PC-9 (cell line): Measurements from ENCODE around the gene CDON. TPM values are rescaled to one million over a fixed set of nuclear protein-coding genes. Genes with fewer than 3 reads are reported as not detected.

Experiments
- BruUV-seq: library from RNA; stranded (reverse); fragments of 400-500 nt; replicated peaks from 2 replicates; lab custom pipeline; 2021; lab: Mats Ljungman, UMichigan
- CTCF ChIA-PET: fragments of 300-600 bp; sonication (Branson Sonifier 250); formaldehyde crosslinking; loops from one replicate; lab custom pipeline; 2022; ENCODE audit warnings: antibody characterized with exemption; lab: Charles Lee
- POLR2A ChIA-PET: fragments of 300-600 bp; sonication (Branson Sonifier 250); formaldehyde crosslinking; loops from one replicate; lab custom pipeline; 2022; ENCODE audit warnings: antibody characterized with exemption; ENCODE audit not compliant: unreplicated experiment; lab: Charles Lee
- DNase-seq, 2 experiments: peaks; one replicate each; pipeline versions ENCODE4 v3.0.0 to v3.0.0-alpha.2; 2015 to 2022; ENCODE audit warnings: mixed read lengths in 1 of 2
- H2AFZ ChIP-seq: fragments of 200-600 bp; sonication (generic); 2 replicates; pipeline ENCODE4 v1.8.1; 2017; ENCODE audit warnings: antibody characterized with exemption
- H3F3A ChIP-seq: fragments of 200-600 bp; sonication (generic); 2 replicates; pipeline ENCODE4 v1.8.1; 2017; ENCODE audit warnings: antibody characterized with exemption, mild to moderate bottlenecking, low read depth; ENCODE audit not compliant: insufficient read depth
- H3K27ac ChIP-seq: fragments of 200-600 bp; sonication (generic); 2 replicates; pipeline ENCODE4 v1.6.1; 2016; ENCODE audit warnings: mixed run types
- H3K27me3 ChIP-seq: fragments of 200-600 bp; sonication (generic); 2 replicates; pipeline ENCODE4 v1.6.1; 2016; ENCODE audit warnings: low read depth, mixed run types; ENCODE audit not compliant: insufficient read depth
- H3K36me3 ChIP-seq: fragments of 200-600 bp; sonication (generic); 2 replicates; pipeline ENCODE4 v1.6.1; 2016; ENCODE audit warnings: low read depth, mixed run types
- H3K4me1 ChIP-seq: fragments of 200-600 bp; sonication (generic); replicated peaks from 2 replicates; pipeline ENCODE4 v1.6.1; 2016; ENCODE audit warnings: mixed run types; ENCODE audit not compliant: insufficient read depth
- H3K4me2 ChIP-seq: fragments of 200-600 bp; sonication (generic); 2 replicates; pipeline ENCODE4 v1.6.1; 2017; ENCODE audit warnings: mixed run types
- H3K4me3 ChIP-seq: fragments of 200-600 bp; sonication (generic); 2 replicates; pipeline ENCODE4 v1.6.1; 2016; ENCODE audit warnings: mixed run types
- H3K79me2 ChIP-seq: fragments of 200-600 bp; sonication (generic); 2 replicates; pipeline ENCODE4 v1.6.1; 2017; ENCODE audit warnings: low read depth, mixed run types
- H3K9me2 ChIP-seq: fragments of 200-600 bp; sonication (generic); 2 replicates; pipeline ENCODE4 v1.8.1; 2017; ENCODE audit warnings: mild to moderate bottlenecking; ENCODE audit not compliant: insufficient read depth
- H3K9me3 ChIP-seq: fragments of 200-600 bp; sonication (generic); 2 replicates; pipeline ENCODE4 v1.8.1; 2016; ENCODE audit warnings: low read depth; ENCODE audit not compliant: insufficient read depth
- H4K20me1 ChIP-seq: fragments of 200-600 bp; sonication (generic); 2 replicates; pipeline ENCODE4 v1.8.1; 2017; ENCODE audit not compliant: insufficient read depth
- EZH2 ChIP-seq: fragments of 200-600 bp; sonication (generic); IDR thresholded peaks from 2 replicates; pipeline ENCODE4 v1.8.0; 2017; ENCODE audit warnings: antibody characterized with exemption, low read depth
- intact Hi-C: fragments of 100-400 bp; cut with micrococcal nuclease; formaldehyde crosslinking; loops from one replicate; pipeline ENCODE4 v1.10.0; 2022; ENCODE audit not compliant: unreplicated experiment
- total RNA-seq: library from RNA; stranded (reverse); gene quantifications from 2 replicates; pipeline ENCODE4 v1.2.3, GENCODE V29; 2021
- TF ChIP-seq, protein P1 (sequence below): fragments of 200-600 bp; sonication (generic); conservative IDR thresholded peaks from 2 replicates; pipeline ENCODE4 v1.6.1; 2017; ENCODE audit warnings: mixed run types, antibody characterized with exemption, mild to moderate bottlenecking, moderate library complexity

The CDON gene
- total RNA-seq, 1 experiment from 2014 or later: 10.0 TPM

DNA sequence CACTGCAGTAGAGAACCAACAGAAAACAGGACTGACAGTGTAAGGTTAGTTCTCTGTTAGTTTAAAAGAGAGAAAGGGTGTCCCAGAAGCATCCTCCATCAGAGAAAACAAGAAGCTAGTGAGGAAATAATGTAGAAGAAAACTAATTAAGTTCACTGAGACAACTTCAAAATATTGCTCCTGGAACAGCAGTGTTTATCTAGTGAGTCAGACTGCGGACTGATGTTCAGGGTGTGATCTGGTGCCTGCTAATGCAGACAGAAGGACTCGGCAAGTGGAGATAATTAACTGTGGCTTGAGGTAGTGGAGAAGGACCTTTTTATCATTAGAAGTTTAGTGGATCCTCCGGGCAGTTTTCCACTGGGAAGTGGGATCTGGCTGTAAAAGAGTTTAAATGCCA lies 55.4 kb downstream of the CDON start:
- CTCF ChIA-PET: no interaction called here
- Histone ChIP-seq H3K27me3 (no peaks in the 10 kb centered on the region), H3K9me3 (no peaks in the 10 kb centered on the region), H2AFZ (no peak overlapping the region), H3F3A (no peaks in the 10 kb centered on the region), H3K27ac (no peak overlapping the region), H3K79me2 (no peaks in the 10 kb centered on the region), H3K36me3 (no peaks in the 10 kb centered on the region), H3K4me1 (peaks cover 11% of the 10 kb centered on the region; the same call in 1 of the 2 replicates), H4K20me1 (no peaks in the 10 kb centered on the region), H3K4me3 (no peak overlapping the region), H3K9me2 (no peaks in the 10 kb centered on the region; the same call in 1 of the 2 replicates), H3K4me2 (0 out of 2 replicates have a peak overlapping the region, but pooled peaks have one; percentile 18)
- DNase-seq: peak; percentile 2 to 54
- no TSS peak for BruUV-seq
- intact Hi-C loops: loop anchor here (2.0 kb wide), 1 partner anchor 16 kb away; no protein-coding TSS in a partner anchor
- TF ChIP-seq, protein P1, sequence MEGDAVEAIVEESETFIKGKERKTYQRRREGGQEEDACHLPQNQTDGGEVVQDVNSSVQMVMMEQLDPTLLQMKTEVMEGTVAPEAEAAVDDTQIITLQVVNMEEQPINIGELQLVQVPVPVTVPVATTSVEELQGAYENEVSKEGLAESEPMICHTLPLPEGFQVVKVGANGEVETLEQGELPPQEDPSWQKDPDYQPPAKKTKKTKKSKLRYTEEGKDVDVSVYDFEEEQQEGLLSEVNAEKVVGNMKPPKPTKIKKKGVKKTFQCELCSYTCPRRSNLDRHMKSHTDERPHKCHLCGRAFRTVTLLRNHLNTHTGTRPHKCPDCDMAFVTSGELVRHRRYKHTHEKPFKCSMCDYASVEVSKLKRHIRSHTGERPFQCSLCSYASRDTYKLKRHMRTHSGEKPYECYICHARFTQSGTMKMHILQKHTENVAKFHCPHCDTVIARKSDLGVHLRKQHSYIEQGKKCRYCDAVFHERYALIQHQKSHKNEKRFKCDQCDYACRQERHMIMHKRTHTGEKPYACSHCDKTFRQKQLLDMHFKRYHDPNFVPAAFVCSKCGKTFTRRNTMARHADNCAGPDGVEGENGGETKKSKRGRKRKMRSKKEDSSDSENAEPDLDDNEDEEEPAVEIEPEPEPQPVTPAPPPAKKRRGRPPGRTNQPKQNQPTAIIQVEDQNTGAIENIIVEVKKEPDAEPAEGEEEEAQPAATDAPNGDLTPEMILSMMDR: no peak
- TF ChIP-seq EZH2: no peak
- POLR2A ChIA-PET: no interaction called here

DNA sequence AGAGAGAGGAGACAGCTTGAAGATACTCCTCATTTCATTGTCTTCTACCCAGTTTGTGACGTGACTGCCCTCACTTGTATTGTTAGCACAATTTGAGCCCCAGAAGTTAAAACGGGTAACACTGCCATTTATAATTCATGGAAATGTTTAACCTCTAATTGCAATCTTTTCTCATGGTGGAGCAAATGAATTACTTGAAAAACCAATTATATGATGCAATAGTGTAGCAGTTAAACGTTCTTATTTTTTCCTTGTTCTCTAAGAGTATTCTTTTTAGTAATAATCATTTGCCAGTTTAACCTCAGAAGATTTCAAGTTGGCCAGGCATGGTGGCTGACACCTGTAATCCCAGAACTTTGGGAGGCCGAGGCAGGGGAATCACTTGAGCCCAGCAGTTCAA lies 56.6 kb downstream of the CDON start:
- POLR2A ChIA-PET: no interaction called here
- no peak overlapping the region for H3K4me3 ChIP-seq
- no peaks in the 10 kb centered on the region for H3K9me3 ChIP-seq
- DNase-seq: no peak
- H3K4me1 ChIP-seq: peaks cover 11% of the 10 kb centered on the region; the same call in 1 of the 2 replicates
- H4K20me1 ChIP-seq: no peaks in the 10 kb centered on the region
- no peaks in the 10 kb centered on the region; the same call in 1 of the 2 replicates for H3K9me2 ChIP-seq
- H3K27me3 ChIP-seq: no peaks in the 10 kb centered on the region
- H3K79me2 ChIP-seq: no peaks in the 10 kb centered on the region
- no peaks in the 10 kb centered on the region for H3K36me3 ChIP-seq
- TF ChIP-seq, protein P1: no peak
- TF ChIP-seq EZH2: no peak
- no TSS peak for BruUV-seq
- no peak overlapping the region for H2AFZ ChIP-seq
- intact Hi-C loops: loop anchor here (2.0 kb wide), 1 partner anchor 15 kb away; no protein-coding TSS in a partner anchor
- H3K27ac ChIP-seq: no peak overlapping the region
- CTCF ChIA-PET: no interaction called here
- no peaks in the 10 kb centered on the region for H3F3A ChIP-seq
- no peak overlapping the region for H3K4me2 ChIP-seq

GRCh38 chr11:126002181-126002580 lies 60.5 kb downstream of the CDON start:
- Histone ChIP-seq H3K27ac (no peak overlapping the region), H3K4me2 (no peak overlapping the region), H3K4me3 (no peak overlapping the region), H3K79me2 (no peaks in the 10 kb centered on the region), H3K4me1 (peaks cover 6% of the 10 kb centered on the region; the same call in 1 of the 2 replicates), H4K20me1 (no peaks in the 10 kb centered on the region), H3K9me2 (no peaks in the 10 kb centered on the region; the same call in 1 of the 2 replicates), H2AFZ (no peak overlapping the region), H3K9me3 (no peaks in the 10 kb centered on the region), H3K27me3 (no peaks in the 10 kb centered on the region), H3K36me3 (no peaks in the 10 kb centered on the region), H3F3A (no peaks in the 10 kb centered on the region)
- TF ChIP-seq, protein P1: no peak
- TF ChIP-seq EZH2: no peak
- intact Hi-C loops: no loop called here
- BruUV-seq: no TSS peak
- CTCF ChIA-PET: no interaction called here
- POLR2A ChIA-PET: no interaction called here
- no peak for DNase-seq
